ENCODE measurements around the gene ACTR3C.
"Not testable (repeated sequence)": the region's sequence is repeated elsewhere in the genome, so short reads cannot be mapped to it uniquely, and the experiment has no call there.

Gene ACTR3C

DNA sequence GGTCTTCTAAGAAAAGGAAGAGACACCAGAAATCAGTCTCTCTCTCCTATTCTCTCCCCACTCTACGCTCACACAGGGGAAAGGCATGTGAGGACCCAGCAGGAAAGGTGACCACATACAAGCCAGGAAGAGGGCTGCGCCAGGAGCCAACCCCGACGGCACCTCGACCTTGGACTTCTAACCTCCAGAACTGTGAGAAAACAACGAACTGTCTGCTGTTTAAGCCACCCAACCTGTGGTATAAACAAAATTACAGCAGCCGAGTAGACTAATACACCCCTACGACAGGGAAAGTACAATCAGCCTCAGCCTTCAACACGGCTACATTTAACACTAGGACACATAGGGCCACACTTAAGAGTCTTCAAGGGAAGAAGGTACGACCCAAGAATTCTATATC, 26.5 kb downstream of the ACTR3C start:
- H2AFZ ChIP-seq (ENCODE audit: low read depth, low read length); H3K4ac ChIP-seq (ENCODE audit: low read depth in 1 of 2, low read length in 2 of 2); H4K8ac ChIP-seq (ENCODE audit: low read length); H3K9me3 ChIP-seq (ENCODE audit: control insufficient read depth, low read length); H2AK5ac ChIP-seq (ENCODE audit: low read length, severe bottlenecking); H2BK120ac ChIP-seq (ENCODE audit: low read depth, low read length); H2BK12ac ChIP-seq (ENCODE audit: low read length in 2 of 2); H2BK15ac ChIP-seq (ENCODE audit: low read depth, poor library complexity, severe bottlenecking); H3K36me3 ChIP-seq (ENCODE audit: control insufficient read depth in 1 of 2, insufficient read depth in 2 of 2, low read depth in 1 of 2, low read length in 2 of 2); H3K14ac ChIP-seq (ENCODE audit: low read length in 2 of 2); H3K4me1 ChIP-seq (ENCODE audit: control insufficient read depth, insufficient read depth, low read depth, low read length); H3K4me2 ChIP-seq (ENCODE audit: low read length, poor library complexity, severe bottlenecking); H2BK5ac ChIP-seq (ENCODE audit: low read depth, low read length, poor library complexity, severe bottlenecking); H4K91ac ChIP-seq (ENCODE audit: low read length); H3K4me3 ChIP-seq (ENCODE audit: insufficient read depth in 1 of 2, low read depth in 1 of 2, low read length in 2 of 2); H3K79me1 ChIP-seq (replicated peaks; ENCODE audit: low read length, poor library complexity, severe bottlenecking); H3K23ac ChIP-seq (ENCODE audit: low read length in 2 of 2); H3K27me3 ChIP-seq (ENCODE audit: control insufficient read depth in 1 of 2, insufficient read depth in 1 of 2, low read length in 2 of 2); DNase-seq; H3K18ac ChIP-seq (ENCODE audit: low read depth in 1 of 2, low read length in 2 of 2); H3K27ac ChIP-seq (ENCODE audit: low read length, poor library complexity, severe bottlenecking); H3K9ac ChIP-seq (ENCODE audit: low read length): not testable (repeated sequence)
- 82% methylated on average over 7 of the region's 10 CpGs for WGBS

- DNase-seq; H2BK5ac ChIP-seq (ENCODE audit: low read depth, low read length, poor library complexity, severe bottlenecking); H3K27ac ChIP-seq (ENCODE audit: low read length, poor library complexity, severe bottlenecking); H2BK12ac ChIP-seq (ENCODE audit: low read length in 2 of 2); H2AFZ ChIP-seq (ENCODE audit: low read depth, low read length); H2AK5ac ChIP-seq (ENCODE audit: low read length, severe bottlenecking); H2BK120ac ChIP-seq (ENCODE audit: low read depth, low read length); H3K4me3 ChIP-seq (ENCODE audit: insufficient read depth in 1 of 2, low read depth in 1 of 2, low read length in 2 of 2); H3K23ac ChIP-seq (ENCODE audit: low read length in 2 of 2); H3K9ac ChIP-seq (ENCODE audit: low read length); H3K36me3 ChIP-seq (ENCODE audit: control insufficient read depth in 1 of 2, insufficient read depth in 2 of 2, low read depth in 1 of 2, low read length in 2 of 2); H3K18ac ChIP-seq (ENCODE audit: low read depth in 1 of 2, low read length in 2 of 2); H4K8ac ChIP-seq (ENCODE audit: low read length); H3K4me1 ChIP-seq (ENCODE audit: control insufficient read depth, insufficient read depth, low read depth, low read length); H3K27me3 ChIP-seq (ENCODE audit: control insufficient read depth in 1 of 2, insufficient read depth in 1 of 2, low read length in 2 of 2); H3K4me2 ChIP-seq (ENCODE audit: low read length, poor library complexity, severe bottlenecking); H3K9me3 ChIP-seq (ENCODE audit: control insufficient read depth, low read length); H2BK15ac ChIP-seq (ENCODE audit: low read depth, poor library complexity, severe bottlenecking); H3K14ac ChIP-seq (ENCODE audit: low read length in 2 of 2); H3K79me1 ChIP-seq (replicated peaks; ENCODE audit: low read length, poor library complexity, severe bottlenecking); H3K4ac ChIP-seq (ENCODE audit: low read depth in 1 of 2, low read length in 2 of 2); H4K91ac ChIP-seq (ENCODE audit: low read length): not testable (repeated sequence)
- no CpG with 5 or more reads among the region's 8 CpGs for WGBS
Measured at GRCh38 chr7:150295614-150296013, 27.7 kb downstream of the ACTR3C start.

- H2BK15ac ChIP-seq (ENCODE audit: low read depth, poor library complexity, severe bottlenecking); H2BK12ac ChIP-seq (ENCODE audit: low read length in 2 of 2); H3K4ac ChIP-seq (ENCODE audit: low read depth in 1 of 2, low read length in 2 of 2); H3K79me1 ChIP-seq (replicated peaks; ENCODE audit: low read length, poor library complexity, severe bottlenecking); H3K14ac ChIP-seq (ENCODE audit: low read length in 2 of 2); H3K9me3 ChIP-seq (ENCODE audit: control insufficient read depth, low read length); H3K36me3 ChIP-seq (ENCODE audit: control insufficient read depth in 1 of 2, insufficient read depth in 2 of 2, low read depth in 1 of 2, low read length in 2 of 2); H2BK120ac ChIP-seq (ENCODE audit: low read depth, low read length); H4K8ac ChIP-seq (ENCODE audit: low read length); H2AFZ ChIP-seq (ENCODE audit: low read depth, low read length); H4K91ac ChIP-seq (ENCODE audit: low read length); H3K18ac ChIP-seq (ENCODE audit: low read depth in 1 of 2, low read length in 2 of 2); H3K27me3 ChIP-seq (ENCODE audit: control insufficient read depth in 1 of 2, insufficient read depth in 1 of 2, low read length in 2 of 2); H3K4me2 ChIP-seq (ENCODE audit: low read length, poor library complexity, severe bottlenecking); H3K4me3 ChIP-seq (ENCODE audit: insufficient read depth in 1 of 2, low read depth in 1 of 2, low read length in 2 of 2); DNase-seq; H2AK5ac ChIP-seq (ENCODE audit: low read length, severe bottlenecking); H3K4me1 ChIP-seq (ENCODE audit: control insufficient read depth, insufficient read depth, low read depth, low read length); H3K27ac ChIP-seq (ENCODE audit: low read length, poor library complexity, severe bottlenecking); H3K23ac ChIP-seq (ENCODE audit: low read length in 2 of 2); H2BK5ac ChIP-seq (ENCODE audit: low read depth, low read length, poor library complexity, severe bottlenecking); H3K9ac ChIP-seq (ENCODE audit: low read length): not testable (repeated sequence)
- WGBS, result 84% methylated on average over 3 of the region's 8 CpGs
Measured at GRCh38 chr7:150295027-150295426, 28.3 kb downstream of the ACTR3C start.

GRCh38 chr7:150290317-150290716, 33.0 kb downstream of the ACTR3C start:
- not testable (repeated sequence) for H2BK15ac ChIP-seq (ENCODE audit: low read depth, poor library complexity, severe bottlenecking); H2AK5ac ChIP-seq (ENCODE audit: low read length, severe bottlenecking); H3K14ac ChIP-seq (ENCODE audit: low read length in 2 of 2); H3K23ac ChIP-seq (ENCODE audit: low read length in 2 of 2); H3K27me3 ChIP-seq (ENCODE audit: control insufficient read depth in 1 of 2, insufficient read depth in 1 of 2, low read length in 2 of 2); DNase-seq; H2BK120ac ChIP-seq (ENCODE audit: low read depth, low read length); H4K91ac ChIP-seq (ENCODE audit: low read length); H3K9ac ChIP-seq (ENCODE audit: low read length); H2BK12ac ChIP-seq (ENCODE audit: low read length in 2 of 2); H2BK5ac ChIP-seq (ENCODE audit: low read depth, low read length, poor library complexity, severe bottlenecking); H3K4me3 ChIP-seq (ENCODE audit: insufficient read depth in 1 of 2, low read depth in 1 of 2, low read length in 2 of 2); H4K8ac ChIP-seq (ENCODE audit: low read length); H3K79me1 ChIP-seq (replicated peaks; ENCODE audit: low read length, poor library complexity, severe bottlenecking); H3K4me1 ChIP-seq (ENCODE audit: control insufficient read depth, insufficient read depth, low read depth, low read length); H3K4ac ChIP-seq (ENCODE audit: low read depth in 1 of 2, low read length in 2 of 2); H2AFZ ChIP-seq (ENCODE audit: low read depth, low read length); H3K9me3 ChIP-seq (ENCODE audit: control insufficient read depth, low read length); H3K4me2 ChIP-seq (ENCODE audit: low read length, poor library complexity, severe bottlenecking); H3K27ac ChIP-seq (ENCODE audit: low read length, poor library complexity, severe bottlenecking); H3K18ac ChIP-seq (ENCODE audit: low read depth in 1 of 2, low read length in 2 of 2); H3K36me3 ChIP-seq (ENCODE audit: control insufficient read depth in 1 of 2, insufficient read depth in 2 of 2, low read depth in 1 of 2, low read length in 2 of 2)
- WGBS, result 61% methylated on average over 6 of the region's 6 CpGs
